Astrocyte (in vitro differentiated cells and primary cell): ENCODE data around the gene PPP2R3B.

ENCODE experiments used
- EZH2 ChIP-seq: IDR thresholded peaks from 2 replicates; pipeline ENCODE4 v1.6.1; 2012; ENCODE audit warnings: mild to moderate bottlenecking, low read length, inconsistent platforms; ENCODE audit not compliant: insufficient read depth
- TF ChIP-seq, protein P1 (sequence below): IDR thresholded peaks from 2 replicates; pipeline ENCODE4 v1.5.1; 2011; ENCODE audit warnings: low read depth, mild to moderate bottlenecking, inconsistent platforms, low read length, moderate library complexity; ENCODE audit not compliant: insufficient read depth

DNA sequence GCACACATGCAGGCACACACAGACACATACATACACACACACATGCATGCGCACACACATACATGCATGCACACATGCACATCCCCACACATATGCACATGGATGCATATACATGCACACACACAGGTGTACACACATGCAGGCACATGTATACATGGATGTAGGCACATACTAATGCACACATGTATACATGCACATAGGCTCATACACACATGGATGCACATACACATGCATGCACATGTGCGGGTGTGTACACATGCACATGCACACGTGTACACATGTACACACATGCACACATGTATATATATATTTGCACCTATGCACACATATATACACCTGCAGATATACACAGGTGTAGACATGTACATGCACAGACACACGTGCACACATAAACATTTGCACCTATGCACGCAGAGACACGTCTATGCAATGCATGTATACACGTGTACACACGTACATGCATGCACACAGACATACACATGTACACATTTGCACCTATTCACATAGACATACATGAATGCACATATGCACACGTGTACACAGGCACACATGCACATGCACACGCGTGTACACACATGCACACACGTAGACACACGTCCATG is 101.5 kb downstream of the PPP2R3B start:
- TF ChIP-seq, protein P1, sequence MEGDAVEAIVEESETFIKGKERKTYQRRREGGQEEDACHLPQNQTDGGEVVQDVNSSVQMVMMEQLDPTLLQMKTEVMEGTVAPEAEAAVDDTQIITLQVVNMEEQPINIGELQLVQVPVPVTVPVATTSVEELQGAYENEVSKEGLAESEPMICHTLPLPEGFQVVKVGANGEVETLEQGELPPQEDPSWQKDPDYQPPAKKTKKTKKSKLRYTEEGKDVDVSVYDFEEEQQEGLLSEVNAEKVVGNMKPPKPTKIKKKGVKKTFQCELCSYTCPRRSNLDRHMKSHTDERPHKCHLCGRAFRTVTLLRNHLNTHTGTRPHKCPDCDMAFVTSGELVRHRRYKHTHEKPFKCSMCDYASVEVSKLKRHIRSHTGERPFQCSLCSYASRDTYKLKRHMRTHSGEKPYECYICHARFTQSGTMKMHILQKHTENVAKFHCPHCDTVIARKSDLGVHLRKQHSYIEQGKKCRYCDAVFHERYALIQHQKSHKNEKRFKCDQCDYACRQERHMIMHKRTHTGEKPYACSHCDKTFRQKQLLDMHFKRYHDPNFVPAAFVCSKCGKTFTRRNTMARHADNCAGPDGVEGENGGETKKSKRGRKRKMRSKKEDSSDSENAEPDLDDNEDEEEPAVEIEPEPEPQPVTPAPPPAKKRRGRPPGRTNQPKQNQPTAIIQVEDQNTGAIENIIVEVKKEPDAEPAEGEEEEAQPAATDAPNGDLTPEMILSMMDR: no peak
- TF ChIP-seq EZH2: no peak
